Endothelial cell of umbilical vein (primary cell): ENCODE data around the gene LRP2.
"Not testable (repeated sequence)": the region's sequence is repeated elsewhere in the genome, so short reads cannot be mapped to it uniquely, and the experiment has no call there.

Source experiments
- CTCF ChIP-seq, 2 donors: IDR thresholded peaks; 1 replicate in 1 of 2; 2 replicates in 1 of 2; pipeline ENCODE4 v1.5.1; 2011; ENCODE audit warnings: low read length in 2 of 2, mild to moderate bottlenecking in 2 of 2, moderate library complexity in 2 of 2, control low read depth in 1 of 2, inconsistent platforms in 1 of 2, low read depth in 1 of 2; ENCODE audit not compliant: insufficient read depth in 1 of 2; ENCODE audit errors: extremely low read depth in 1 of 2
- GATA2 ChIP-seq: IDR thresholded peaks from 2 replicates; pipeline ENCODE4 v1.7.0; 2011; ENCODE audit warnings: low read depth, mild to moderate bottlenecking, moderate library complexity, mixed read lengths, low read length; ENCODE audit not compliant: insufficient read length, insufficient read depth
- POLR2AphosphoS5 ChIP-seq: IDR thresholded peaks from 2 replicates; pipeline ENCODE4 v1.6.1; 2012; ENCODE audit warnings: low read depth, mild to moderate bottlenecking, control low read depth, low read length, moderate library complexity; ENCODE audit not compliant: insufficient read depth

- not testable (repeated sequence) for TF ChIP-seq GATA2; CTCF (IDR thresholded peaks at IDR 0.05; ENCODE audit: extremely low read depth in 1 of 2, insufficient read depth in 1 of 2, low read depth in 1 of 2, low read length in 2 of 2); POLR2AphosphoS5
Measured at GRCh38 chr2:169399491-169399890, 37.2 kb upstream of the LRP2 start.
